NCI-H2107 (cell line): ENCODE measurements around the gene RNF214.
"Not testable (repeated sequence)": the region's sequence is repeated elsewhere in the genome, so short reads cannot be mapped to it uniquely, and the experiment has no call there.

Experiments used
- DNase-seq: peaks from one replicate; lab custom pipeline; 2025; lab: John Stamatoyannopoulos, UW

Gene RNF214

DNA sequence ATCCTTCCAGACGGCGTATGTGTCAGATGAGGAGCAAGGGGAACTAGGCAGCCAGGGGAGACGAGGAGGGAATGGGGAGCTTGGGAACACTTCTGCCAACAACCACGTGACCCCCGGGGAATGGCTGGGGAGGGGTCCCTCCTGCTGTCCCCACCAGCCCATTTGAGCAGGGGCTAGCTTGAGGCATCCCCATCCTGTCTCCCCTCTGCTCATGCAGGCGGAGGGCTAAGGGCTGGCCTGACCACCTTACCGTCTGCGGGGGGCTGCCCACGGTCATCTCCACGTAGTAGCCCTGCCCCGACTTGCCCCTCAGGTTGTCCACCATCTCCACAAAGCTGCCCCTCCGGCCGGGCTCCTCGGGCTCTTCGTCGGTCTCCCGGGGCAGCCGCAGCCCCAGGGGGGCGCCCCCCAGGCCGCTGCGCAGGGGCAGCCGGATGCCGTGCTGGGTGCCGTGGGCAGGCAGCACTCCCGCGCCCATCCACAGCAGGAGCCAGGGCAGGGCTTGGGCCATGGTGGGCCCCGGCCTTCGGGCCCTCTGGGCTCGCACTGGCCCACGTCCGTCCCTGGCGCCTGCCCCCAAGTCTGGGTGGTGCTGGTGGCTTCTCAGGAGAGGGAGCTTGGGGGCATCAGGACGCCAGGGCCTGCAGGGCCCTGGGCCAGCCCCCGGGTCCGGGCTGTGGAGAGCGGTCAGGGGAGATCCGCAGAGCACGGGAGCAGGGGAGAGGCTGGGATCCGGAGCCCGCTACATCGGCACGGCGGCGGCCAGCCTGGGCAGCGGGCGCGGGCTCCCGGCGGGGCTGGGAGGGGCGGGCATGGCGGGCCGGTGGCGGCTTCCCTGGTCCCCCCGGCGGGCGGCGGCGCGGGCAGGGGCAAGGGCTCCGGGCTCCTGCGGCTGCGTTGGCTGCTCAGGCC, 83.1 kb downstream of the RNF214 start:
- DNase-seq: no peak

DNA sequence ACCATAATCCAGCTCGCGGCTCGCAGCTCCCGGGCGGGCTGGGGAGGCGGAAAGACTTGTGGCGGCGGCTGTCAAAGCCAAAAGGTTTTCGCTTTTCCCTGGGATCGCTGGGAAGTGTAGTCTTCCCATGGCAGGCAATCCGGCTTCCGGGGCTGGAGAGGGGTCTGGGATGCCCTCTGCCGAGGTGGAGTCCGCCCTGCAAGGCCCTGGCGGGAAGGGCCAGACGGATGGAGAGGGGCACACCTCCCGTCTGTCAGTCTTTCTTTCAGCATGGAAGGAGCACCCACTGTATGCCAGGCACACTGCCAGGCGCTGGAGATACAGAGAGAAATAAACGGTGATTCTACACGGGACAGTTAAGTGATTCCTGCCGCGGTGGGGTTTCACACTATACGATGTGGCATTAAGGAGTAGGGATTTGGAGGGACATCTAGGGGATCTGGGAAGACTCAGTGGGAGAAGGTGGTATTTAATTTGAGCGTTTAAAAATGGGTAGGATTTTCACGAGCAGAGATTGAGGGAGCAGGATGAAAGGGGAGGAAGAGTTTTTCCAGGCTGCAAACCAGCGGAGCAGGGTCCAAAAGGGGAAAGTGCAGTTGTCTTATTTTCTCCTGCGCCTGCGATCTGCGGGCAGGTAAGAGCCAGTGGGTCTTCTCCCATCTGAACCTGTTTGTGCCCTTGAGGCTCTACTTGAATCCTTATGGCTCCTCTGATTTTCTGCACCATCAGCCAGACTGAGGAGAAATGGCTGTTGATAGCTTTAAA, 83.9 kb downstream of the RNF214 start, which contains the start of gene BACE1:
Gene BACE1 (minus strand): TSS at position 60 of the 765 bp plus-strand sequence. CDS start 461 bp downstream, outside the sequence.
- peak; percentile 51 for DNase-seq

DNA sequence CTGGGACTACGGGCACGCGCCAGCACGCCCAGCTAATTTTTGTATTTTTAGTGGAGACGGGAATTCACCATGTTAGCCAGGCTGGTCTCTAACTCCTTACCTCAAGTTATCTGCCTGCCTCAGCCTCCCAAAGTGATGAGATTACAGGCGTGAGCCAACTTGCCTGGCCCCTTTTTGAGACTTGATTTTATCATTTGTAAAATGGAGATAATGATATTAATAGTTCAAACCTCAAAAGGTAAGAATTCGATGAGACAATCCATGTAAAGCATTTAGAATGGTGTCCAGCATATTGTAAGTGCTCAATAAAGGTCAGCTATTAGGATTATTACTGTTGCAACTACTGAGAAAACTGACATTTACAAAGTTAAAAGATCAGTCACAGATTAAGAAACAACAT, 86.3 kb downstream of the RNF214 start:
- DNase-seq: no peak

DNA sequence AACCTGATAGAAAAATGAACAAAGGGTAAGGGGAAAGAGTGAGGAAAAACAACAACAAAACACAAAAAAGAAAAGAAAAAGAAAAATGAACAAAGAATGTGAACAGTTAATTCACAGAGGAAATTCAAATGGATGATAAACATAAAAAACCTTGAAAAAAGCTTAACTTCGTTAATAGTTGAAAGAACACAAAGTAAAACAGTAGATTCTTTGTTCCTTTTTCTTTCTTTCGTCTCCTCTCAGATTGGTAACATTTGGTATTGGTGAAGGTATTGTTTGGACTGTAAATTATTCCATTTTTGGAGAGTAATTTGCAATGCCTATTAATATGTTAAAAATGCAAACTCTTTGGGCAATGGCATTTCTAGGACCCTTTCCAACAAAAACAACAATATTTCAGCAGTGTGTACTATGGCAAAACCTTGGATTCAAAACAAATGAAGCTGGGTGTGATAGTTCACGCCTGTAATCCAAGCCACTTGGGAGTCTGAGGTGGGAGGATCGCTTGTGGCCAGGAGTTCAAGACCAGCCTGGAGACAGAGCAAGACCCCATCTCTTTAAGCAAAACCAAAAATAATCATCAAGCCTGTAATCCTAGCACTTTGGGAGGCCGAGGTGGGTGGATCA, 86.9 kb downstream of the RNF214 start:
- DNase-seq: no peak

DNA sequence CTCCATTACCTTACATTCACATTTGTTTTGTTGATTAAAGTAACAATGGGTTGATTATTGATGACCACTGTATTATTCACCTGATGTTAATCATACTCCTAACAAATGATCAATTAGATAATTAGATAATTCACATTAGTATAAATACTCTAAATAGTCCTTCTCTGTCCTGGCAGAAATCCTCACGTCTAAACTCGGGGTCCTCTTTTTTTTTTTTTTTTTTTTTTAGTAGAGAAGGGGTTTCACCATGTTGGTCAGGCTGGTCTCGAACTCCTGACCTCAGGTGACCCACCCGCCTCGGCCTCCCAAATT, 94.7 kb downstream of the RNF214 start:
- not testable (repeated sequence) for DNase-seq

DNA sequence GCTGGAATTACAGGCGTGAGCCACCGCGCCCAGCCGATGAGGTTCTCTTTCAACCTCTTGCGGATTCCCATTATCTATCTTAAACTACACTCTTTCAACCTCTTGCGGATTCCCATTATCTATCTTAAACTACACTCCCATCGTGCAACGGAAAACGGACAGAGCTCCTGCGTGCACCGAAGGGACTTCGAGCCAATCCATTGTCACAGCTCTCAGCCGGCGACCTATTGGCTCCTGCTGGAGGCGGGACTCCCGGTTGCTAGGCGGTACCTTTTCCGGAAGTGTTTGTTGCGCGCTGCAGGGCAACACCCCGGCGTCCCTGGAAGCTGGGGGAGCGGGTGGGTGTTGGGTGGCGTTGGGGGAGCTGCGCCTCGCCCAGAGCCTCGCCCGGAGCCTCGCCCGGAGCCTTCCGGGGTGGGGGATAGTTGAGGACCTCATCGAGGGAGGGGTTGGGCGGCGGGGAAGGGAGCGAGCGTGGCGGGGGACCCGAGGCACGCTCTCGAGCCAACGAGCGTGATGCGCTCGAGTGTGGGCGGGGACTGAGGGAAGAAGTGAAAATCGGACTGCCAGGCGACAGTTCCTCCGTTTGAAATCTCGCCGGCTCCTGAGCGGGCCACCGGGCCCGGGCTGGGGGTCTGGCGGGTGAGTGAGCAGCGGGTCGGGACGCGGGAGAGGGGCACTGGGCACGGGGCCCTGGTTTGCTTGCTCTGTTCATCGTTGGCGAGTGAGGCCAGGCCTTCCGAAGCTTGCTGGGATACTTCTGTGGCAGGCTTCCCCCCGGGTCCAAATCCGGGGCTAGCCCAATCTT, 95.3 kb downstream of the RNF214 start, which contains the start of gene CEP164:
Gene CEP164 (plus strand): TSS at position 288 of the 808 bp plus-strand sequence. CDS start 10,733 bp downstream, outside the sequence.
- DNase-seq: peak; percentile 89

DNA sequence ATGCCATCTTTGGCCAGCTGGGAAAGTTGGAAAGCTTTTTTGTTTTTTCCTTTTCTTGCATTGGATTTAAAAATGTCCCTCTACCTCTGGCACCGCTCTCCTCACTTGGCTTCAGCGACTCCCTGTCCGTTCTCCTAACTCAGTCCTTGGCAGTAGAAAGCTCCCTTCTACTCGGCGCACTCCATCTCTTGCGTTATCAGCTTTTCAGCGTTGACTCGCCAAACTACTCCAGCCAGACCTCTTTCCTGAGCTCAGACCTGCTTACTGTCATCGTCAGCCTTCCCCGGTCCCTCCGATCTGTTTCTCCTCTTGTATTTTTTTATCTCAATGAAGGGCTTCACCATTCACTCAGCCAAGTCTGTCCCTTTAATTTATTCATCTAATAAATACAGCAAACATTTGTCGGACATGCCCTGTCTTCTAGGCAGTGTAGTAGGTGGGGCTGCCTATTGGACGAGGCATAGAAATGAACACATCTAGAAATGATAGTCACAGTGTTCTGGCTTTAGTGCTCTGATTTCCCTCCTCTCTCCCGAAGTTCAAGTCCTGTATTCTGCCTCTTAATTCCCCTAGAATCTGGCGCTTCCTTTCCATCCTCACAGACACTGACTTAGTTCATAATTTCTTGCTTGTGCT, 96.0 kb downstream of the RNF214 start:
- no peak for DNase-seq

DNA sequence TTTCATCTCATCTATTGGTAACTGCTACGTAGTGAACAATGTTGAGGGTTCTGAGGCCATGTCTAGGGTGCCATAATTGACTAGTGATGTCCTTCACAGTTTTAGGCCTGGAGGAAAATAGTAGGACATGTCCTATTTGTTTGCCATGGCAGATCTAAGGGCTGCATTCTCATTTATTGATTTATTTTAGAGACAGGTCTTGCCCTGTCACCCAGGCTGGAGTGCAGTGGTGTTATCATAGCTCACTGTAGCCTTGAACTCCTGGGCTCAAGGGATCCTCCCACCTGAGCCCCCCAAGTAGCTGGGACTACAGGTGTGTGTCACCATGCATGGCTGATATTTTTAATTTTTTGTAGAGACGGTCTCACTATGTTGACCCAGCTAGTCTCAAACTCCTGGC, 100.4 kb downstream of the RNF214 start:
- DNase-seq: no peak

DNA sequence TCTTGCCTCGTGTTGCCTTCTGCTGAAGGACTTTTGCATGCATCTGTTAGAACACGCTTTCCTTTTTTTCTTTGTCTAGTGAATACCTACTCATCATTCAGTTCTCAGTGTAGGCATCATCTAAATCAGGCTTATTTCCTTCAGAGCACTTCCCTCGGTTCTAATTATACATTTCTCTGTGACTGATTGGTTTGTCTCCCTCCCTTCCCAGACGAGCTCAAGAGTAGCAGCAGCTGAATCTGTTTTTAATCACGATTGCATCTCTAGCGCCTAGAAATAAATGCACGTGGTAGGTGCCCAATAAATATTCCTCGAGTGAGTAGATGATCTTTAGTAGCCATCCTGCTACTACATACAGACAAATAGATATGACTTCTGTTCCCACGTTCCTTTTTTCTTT, 101.4 kb downstream of the RNF214 start:
- DNase-seq: no peak

DNA sequence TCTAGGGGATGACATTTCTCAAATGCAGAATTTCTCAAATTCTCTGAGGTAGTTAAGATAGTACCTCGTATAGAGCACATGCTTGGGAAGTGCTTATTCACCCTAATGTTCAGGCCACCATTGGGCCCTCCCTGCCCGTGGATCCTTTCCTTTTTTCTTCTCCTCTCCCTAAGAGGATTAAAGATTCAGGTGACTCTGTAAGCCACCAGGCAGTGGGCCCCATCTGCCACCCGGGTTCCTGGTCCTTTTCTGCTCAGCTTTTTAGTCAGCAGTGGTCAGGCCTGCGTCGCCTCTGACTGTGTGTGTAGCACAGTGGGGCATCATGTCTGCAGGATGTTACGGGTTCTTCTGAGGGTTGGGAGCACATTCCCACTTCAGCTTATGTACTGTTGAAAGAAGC, 102.4 kb downstream of the RNF214 start:
- no peak for DNase-seq

DNA sequence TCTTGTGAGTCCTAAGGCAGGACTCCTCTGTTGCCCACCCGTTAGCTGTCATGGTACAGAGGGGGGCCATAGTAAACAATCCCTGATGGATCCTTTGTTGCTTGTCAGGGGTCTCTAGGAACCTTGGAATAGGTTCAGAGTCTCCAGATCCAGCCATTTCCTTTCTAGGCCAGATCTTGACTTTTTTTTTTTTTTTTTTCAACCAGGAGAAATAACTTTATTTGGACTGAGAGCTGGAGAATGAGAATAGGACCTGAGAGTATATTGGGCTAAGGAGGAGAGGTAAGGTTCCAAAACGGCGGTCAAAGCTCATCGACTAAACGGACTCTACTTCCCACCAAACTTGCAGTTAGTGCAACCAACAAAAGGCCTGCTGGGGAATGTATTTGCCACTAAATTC, 102.9 kb downstream of the RNF214 start:
- no peak for DNase-seq
